ENCODE results near the gene ARHGAP26. TPM values are rescaled to one million over a fixed set of nuclear protein-coding genes. Genes with fewer than 3 reads are reported as not detected.
"Not testable (repeated sequence)": the region's sequence is repeated elsewhere in the genome, so short reads cannot be mapped to it uniquely, and the experiment has no call there.

The ARHGAP26 gene
- total and polyA plus RNA-seq, 2 of the 4 experiments (the other 2 are of a cell fraction), result 0.54 to 0.56 TPM

DNA sequence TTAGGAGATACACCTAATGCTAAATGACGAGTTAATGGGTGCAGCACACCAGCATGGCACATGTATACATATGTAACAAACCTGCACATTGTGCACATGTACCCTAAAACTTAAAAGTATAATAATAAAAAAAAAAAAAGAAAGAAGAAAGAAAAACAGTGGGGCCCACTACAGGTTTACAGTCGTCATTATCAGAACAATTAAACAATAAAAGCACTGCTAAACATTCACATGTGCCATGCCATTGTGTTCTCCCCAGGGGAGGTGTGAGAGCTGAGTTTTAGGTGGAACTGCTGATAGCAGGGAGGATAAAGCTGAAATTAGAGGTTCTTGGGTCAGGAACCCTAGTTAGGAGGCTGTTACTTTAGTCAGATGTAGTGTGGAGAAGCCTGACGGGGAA is 348.6 kb downstream of the ARHGAP26 start:
- in situ Hi-C loops (cut with MboI; ENCODE audit: low sequenced_read_pairs); DNase-seq; BruUV-seq (replicated peaks); H4K8ac ChIP-seq (ENCODE audit: low read depth in 2 of 2, low read length in 2 of 2); H3K9me1 ChIP-seq (ENCODE audit: insufficient read depth, low read length); H2BK20ac ChIP-seq (ENCODE audit: low read depth, low read length); H2AK5ac ChIP-seq (ENCODE audit: low read depth, low read length); H3K14ac ChIP-seq (replicated peaks; ENCODE audit: low read depth, low read length); H4K20me1 ChIP-seq (ENCODE audit: insufficient read depth, low read length); H3K4ac ChIP-seq (ENCODE audit: low read depth, low read length); H3K23ac ChIP-seq (ENCODE audit: low read depth, low read length); H3K18ac ChIP-seq (ENCODE audit: low read depth, low read length); H3K9me3 ChIP-seq (ENCODE audit: control insufficient read depth, insufficient read depth, low read length); H3K9ac ChIP-seq (ENCODE audit: low read depth, low read length); H2AFZ ChIP-seq (replicated peaks; ENCODE audit: low read length, poor library complexity); H3K36me3 ChIP-seq (ENCODE audit: control insufficient read depth, insufficient read depth, low read length); H3K4me3 ChIP-seq (ENCODE audit: insufficient read depth, low read depth, low read length); H3K27ac ChIP-seq (ENCODE audit: insufficient read depth, low read length); POLR2A ChIA-PET (ENCODE audit: unreplicated experiment); H3K56ac ChIP-seq (ENCODE audit: extremely low read depth, insufficient read depth, low read length); H4K5ac ChIP-seq (ENCODE audit: low read depth, low read length); H3K27me3 ChIP-seq (ENCODE audit: control insufficient read depth, insufficient read depth, low read length); H2BK15ac ChIP-seq (ENCODE audit: low read depth, low read length); intact Hi-C loops (cut with micrococcal nuclease); H3K4me1 ChIP-seq (ENCODE audit: control insufficient read depth, insufficient read depth, low read length); H2BK5ac ChIP-seq (ENCODE audit: low read depth, low read length, poor library complexity, severe bottlenecking); H4K91ac ChIP-seq (ENCODE audit: insufficient read depth, low read depth, low read length); H2BK120ac ChIP-seq (ENCODE audit: low read depth, low read length); H2AK9ac ChIP-seq (replicated peaks; ENCODE audit: low read depth, low read length, poor library complexity); H3K4me2 ChIP-seq (ENCODE audit: low read depth, low read length); dilution Hi-C loops (cut with HindIII; ENCODE audit: low sequenced_read_pairs, unreplicated experiment); H3K79me1 ChIP-seq (ENCODE audit: low read depth in 1 of 2, low read length in 2 of 2); ATAC-seq (ENCODE audit: low read depth): not testable (repeated sequence)
- CTCF ChIA-PET, result interaction anchor here (0.7 kb wide), 1 partner anchor 10 kb away, joined by 3 read pairs; no protein-coding TSS in a partner anchor
- no CpG with 5 or more reads among the region's 3 CpGs for WGBS, 2 experiments (ENCODE audit: extremely low coverage in 2 of 2, insufficient read length in 1 of 2)
